ENCODE data around the gene NDRG3.
"Not testable (repeated sequence)": the region's sequence is repeated elsewhere in the genome, so short reads cannot be mapped to it uniquely, and the experiment has no call there.

GRCh38 chr20:36695467-36695866, 50.4 kb downstream of the NDRG3 start:
- TF ChIP-seq, protein P1, sequence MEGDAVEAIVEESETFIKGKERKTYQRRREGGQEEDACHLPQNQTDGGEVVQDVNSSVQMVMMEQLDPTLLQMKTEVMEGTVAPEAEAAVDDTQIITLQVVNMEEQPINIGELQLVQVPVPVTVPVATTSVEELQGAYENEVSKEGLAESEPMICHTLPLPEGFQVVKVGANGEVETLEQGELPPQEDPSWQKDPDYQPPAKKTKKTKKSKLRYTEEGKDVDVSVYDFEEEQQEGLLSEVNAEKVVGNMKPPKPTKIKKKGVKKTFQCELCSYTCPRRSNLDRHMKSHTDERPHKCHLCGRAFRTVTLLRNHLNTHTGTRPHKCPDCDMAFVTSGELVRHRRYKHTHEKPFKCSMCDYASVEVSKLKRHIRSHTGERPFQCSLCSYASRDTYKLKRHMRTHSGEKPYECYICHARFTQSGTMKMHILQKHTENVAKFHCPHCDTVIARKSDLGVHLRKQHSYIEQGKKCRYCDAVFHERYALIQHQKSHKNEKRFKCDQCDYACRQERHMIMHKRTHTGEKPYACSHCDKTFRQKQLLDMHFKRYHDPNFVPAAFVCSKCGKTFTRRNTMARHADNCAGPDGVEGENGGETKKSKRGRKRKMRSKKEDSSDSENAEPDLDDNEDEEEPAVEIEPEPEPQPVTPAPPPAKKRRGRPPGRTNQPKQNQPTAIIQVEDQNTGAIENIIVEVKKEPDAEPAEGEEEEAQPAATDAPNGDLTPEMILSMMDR (conservative IDR thresholded peaks at IDR 0.05 in 1 of 2, IDR thresholded peaks at IDR 0.05 in 1 of 2; ENCODE audit: extremely low read depth in 1 of 2, insufficient read depth in 1 of 2, low read depth in 1 of 2, low read length in 2 of 2): not testable (repeated sequence)
- not testable (repeated sequence) for TF ChIP-seq EZH2 (IDR thresholded peaks at IDR 0.05; ENCODE audit: borderline replicate concordance, low read length)

Data from mammary epithelial cell (primary cell).